Stimulated activated CD8-positive, alpha-beta memory T cell treated with anti-CD3 and anti-CD28 coated beads, Interleukin-4, amount 100 ng/mL, for 24 hours (primary cell): ENCODE measurements around the gene TRAPPC4.
"Not testable (repeated sequence)": the region's sequence is repeated elsewhere in the genome, so short reads cannot be mapped to it uniquely, and the experiment has no call there.

ENCODE experiments used
- DNase-seq: peaks from one replicate; pipeline ENCODE4 v3.0.0-alpha.2; 2020; ENCODE audit warnings: low read depth

The TRAPPC4 gene

GRCh38 chr11:119018074-119018938 is at the start of gene TRAPPC4, which contains the start of gene RPS25:
TRAPPC4 (plus strand) TSS chr11:119018766; CDS start chr11:119018796, 30 bp downstream.
RPS25 (minus strand) TSS chr11:119018343; CDS start chr11:119018284, 59 bp downstream.
- DNase-seq: peak; percentile 89

DNA sequence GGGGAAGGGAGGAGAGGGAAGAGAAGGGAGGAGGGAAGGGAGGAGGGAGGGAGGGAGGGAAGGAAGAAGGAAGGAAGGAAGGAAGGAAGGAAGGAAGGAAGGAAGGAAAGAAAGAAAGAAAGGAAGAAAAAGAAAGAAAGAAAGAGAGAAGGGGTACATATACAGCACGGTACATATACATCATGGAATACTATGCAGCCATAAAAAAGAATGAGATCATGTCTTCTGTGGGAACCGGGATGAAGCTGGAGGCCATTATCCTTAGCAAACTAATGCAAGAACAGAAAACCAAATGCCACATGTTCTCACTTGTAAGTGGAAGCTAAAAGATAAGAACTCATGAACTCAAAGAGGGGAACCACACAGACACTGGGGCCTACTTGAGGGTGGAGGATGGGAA is 49.1 kb upstream of the TRAPPC4 start:
- DNase-seq: not testable (repeated sequence)

- DNase-seq: no peak
Measured at GRCh38 chr11:118971646-118972045, 46.9 kb upstream of the TRAPPC4 start, which contains the start of gene FOXR1. FOXR1 (plus strand) TSS chr11:118971761; CDS start chr11:118971932, 171 bp downstream.

DNA sequence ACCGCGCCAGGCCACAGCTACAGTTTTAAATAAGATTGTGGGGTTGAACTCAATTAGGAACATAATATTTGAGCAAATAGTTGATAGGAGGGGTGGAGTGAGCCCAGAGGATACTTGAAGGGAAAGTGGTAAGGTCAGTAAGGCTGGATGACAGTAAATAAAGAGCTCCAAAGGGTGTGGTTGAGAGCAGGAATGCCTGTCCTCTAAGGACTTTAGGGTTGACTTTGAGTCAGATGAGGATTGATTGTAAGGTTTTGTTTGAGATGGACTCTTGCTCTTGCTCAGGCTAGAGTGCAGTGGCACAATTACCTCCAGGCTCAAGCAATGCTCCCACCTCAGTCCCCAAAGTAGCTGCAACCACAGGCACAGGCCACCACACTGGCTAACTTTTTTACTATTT is 44.6 kb upstream of the TRAPPC4 start:
- no peak for DNase-seq

DNA sequence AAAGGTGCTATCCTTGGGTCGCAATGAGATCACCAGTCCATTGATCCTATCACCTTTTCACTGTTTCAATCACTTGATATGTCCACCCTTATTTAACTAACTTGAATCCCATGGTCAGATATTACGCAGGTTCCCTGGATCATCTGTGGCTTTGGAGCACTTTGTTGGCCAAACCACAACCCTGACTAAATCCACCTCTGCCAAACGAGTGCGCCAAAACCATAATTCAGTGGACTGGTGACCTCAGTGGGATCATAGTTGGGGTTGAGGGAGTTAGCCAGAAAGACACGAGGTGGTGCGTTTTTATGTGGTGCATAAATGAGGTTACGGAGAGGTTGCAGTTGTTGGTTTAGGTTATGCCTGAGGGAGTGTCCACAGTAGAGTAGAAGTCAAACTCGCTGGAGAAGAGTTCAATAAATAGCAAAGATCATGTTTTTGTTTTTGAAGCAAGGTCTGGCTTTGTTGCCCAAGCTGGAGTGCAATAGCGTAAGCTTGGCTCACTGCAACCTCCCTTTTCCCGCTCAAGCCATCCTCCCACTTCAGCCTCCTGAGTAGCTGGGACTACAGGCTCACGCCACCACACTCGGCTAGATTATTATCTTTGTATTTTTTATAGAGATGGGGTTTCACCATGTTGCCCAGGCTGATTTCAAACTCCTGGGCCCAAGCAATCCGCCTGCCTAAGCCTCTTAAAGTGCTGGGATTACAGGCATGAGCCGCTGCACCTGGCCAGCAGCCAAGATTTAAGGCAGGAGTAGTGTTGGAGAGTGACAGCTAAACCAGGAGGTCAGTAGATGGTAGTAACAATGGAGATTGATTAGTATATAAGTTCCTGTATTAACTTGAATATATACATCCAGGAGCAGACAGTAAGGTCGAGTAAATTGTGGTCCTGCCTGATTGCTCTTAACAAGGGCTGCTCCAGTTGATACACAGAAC is 42.5 kb upstream of the TRAPPC4 start:
- no peak for DNase-seq

- no peak for DNase-seq
Measured at GRCh38 chr11:118979434-118979833, 39.1 kb upstream of the TRAPPC4 start.

- DNase-seq: no peak
Measured at GRCh38 chr11:118980191-118980881, 38.2 kb upstream of the TRAPPC4 start.

- DNase-seq: not testable (repeated sequence)
Measured at GRCh38 chr11:118984337-118984736, 34.2 kb upstream of the TRAPPC4 start.

DNA sequence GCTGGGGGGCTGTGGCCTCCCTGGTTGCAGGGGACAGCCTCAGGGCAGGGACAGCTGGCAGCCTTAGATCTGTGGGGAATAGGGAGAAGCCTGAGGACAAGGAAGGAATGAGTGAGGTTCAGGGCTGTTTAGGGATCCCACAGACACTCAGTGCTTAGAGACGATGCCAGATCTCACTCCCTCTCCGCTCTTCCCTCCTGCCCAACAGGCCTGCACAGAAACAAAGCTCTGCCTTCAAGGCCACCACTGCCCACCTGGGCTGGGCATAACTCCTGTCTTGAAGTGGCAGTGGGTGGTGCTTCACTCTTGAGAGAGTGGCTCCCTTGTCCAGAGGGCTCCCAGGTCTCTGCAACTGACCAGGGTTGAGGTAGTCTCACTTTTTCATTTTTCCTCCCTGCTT is 33.7 kb upstream of the TRAPPC4 start:
- no peak for DNase-seq

DNA sequence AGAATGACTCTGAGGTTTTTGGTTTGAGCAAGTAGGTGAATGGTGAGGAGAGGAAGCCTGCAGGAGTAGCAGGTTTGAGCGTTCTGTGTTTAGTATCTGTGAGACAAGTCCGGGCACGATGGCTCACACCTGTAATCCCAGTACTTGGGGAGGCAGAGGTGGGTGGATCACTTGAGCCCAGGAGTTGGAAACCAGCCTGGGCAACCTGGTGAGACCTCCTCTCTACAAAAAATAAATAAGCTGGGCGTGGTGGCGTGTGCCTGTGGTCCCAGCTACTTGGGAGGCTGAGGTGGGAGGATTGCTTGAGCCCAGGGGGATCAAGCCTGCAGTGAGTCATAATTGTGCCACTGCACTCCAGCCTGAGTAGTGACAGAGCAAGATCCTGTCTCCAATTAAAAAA is 30.3 kb upstream of the TRAPPC4 start:
- DNase-seq: no peak

DNA sequence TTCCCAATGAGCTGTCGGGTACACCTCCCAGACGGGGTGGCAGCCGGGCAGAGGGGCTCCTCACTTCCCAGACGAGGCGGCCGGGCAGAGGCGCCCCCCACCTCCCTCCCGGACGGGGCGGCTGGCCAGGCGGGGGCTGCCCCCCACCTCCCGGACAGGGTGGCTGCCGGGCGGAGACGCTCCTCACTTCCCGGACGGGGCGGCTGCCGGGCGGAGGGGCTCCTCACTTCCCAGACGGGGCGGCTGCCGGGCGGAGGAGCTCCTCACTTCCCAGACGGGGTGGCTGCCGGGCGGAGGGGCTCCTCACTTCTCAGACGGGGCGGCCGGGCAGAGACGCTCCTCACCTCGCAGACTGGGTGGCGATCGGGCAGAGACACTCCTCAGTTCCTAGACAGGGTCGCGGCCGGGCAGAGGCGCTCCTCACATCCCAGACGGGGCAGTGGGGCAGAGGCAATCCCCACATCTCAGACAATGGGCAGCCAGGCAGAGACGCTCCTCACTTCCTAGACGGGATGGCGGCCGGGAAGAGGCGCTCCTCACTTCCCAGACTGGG is 27.0 kb upstream of the TRAPPC4 start:
- DNase-seq: not testable (repeated sequence)

- DNase-seq: no peak
Measured at GRCh38 chr11:118996926-118997626, 21.5 kb upstream of the TRAPPC4 start.

DNA sequence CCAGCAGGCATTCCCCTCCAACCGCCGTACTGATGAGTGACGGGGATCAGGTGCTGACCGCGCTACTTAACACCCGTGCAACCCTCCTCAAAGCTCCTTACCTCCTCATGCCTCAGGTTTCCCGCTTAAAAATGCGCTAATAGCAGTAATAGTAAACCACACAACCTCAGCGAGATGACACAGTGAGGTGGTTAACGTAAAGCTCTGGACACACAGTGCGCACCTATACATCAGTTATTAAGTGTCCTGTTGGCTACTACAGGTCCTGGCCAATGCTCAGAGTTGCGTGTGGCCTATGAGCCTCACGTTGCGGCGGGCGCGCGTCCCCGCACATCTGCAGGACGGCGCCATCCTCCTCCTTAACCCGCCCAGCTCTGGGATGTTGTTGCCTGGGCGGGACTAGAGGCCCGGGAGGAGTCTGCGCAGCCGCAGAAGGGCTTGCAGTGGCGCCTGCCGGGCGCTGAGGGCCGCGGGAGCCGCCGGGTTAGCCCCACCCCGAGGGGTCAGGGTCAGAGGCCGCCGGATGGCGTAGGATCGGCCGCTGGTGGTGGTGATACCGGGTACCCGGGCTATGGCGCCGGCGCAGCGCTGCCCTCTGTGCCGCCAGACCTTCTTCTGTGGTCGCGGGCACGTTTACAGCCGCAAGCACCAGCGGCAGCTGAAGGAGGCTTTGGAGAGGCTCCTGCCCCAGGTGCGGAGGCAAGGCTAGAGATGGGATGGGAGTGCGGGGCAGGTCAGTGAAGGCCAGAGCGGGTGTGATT is 20.8 kb upstream of the TRAPPC4 start, which contains the start of gene CENATAC:
Gene CENATAC, plus strand, starts transcription at position 512 of the 761 bp plus-strand sequence. Its CDS starts 60 bp downstream, at position 572.
- DNase-seq: peak; percentile 93

DNA sequence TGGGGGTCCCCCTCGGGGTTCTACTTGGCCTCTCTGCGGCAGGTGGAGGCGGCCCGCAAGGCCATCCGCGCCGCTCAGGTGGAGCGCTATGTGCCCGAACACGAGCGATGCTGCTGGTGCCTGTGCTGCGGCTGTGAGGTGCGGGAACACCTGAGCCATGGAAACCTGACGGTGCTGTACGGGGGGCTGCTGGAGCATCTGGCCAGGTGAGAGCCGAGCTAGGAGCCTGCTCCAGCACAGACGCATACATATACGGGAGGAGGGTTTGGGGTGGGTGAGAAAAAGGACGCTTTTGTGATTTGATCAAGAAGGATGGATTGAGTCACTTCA is 20.2 kb upstream of the TRAPPC4 start:
- no peak for DNase-seq

DNA sequence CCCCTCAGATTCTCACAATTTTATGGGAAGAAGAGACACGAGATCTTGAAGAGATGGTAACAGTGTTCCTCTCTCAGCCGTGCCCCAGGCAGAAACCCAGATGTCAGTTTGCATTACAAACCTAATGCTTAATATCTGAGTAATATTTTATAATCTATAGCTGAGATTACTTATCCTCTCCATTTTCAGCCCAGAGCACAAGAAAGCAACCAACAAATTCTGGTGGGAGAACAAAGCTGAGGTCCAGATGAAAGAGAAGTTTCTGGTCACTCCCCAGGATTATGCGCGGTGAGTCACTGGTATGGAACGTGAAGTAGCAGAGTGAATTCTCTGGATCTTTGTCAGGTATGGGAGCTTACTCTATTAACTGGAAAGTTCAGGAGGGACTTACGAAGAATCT is 19.7 kb upstream of the TRAPPC4 start:
- DNase-seq: no peak

- no peak for DNase-seq
Measured at GRCh38 chr11:119000906-119001305, 17.7 kb upstream of the TRAPPC4 start.

- no peak for DNase-seq
Measured at GRCh38 chr11:119006656-119007055, 11.9 kb upstream of the TRAPPC4 start.

- no peak for DNase-seq
Measured at GRCh38 chr11:119011476-119012053, 7.0 kb upstream of the TRAPPC4 start.

DNA sequence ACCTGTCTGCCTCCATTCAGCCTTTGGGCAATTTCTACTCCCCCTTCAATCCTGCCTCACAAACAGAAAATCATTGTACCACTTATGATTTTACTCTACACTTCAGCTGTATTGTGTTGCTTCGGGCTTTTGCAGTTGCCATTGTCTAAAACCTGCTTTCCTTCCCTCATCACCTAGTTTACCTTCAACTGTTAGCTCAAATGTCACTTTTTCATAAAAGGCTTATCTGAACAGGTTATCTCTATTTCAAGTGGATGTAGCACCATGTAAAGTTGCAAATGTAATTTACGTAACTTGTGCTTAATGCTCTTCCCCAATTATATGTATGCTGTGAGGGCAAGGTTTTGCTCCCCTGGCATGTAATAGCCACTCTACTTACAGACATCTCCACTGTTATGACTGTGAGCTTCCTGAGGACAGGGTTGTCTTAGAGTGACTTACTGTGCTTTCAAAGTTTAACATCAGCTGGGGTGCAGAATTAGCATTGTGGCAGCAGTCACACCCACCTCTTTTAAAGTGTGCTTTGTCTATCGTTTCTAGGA is 5.9 kb upstream of the TRAPPC4 start:
- DNase-seq: no peak
